SU-DHL-6 (cell line): ENCODE data around the gene SPACA9.

ENCODE experiments used
- H2AFZ ChIP-seq: fragments of 200-600 bp; sonication (generic); 2 replicates; pipeline ENCODE4 v1.6.1; 2014; ENCODE audit warnings: low read depth, mild to moderate bottlenecking, moderate library complexity, mixed read lengths, antibody characterized with exemption, low read length; ENCODE audit not compliant: severe bottlenecking
- H3F3A ChIP-seq: fragments of 200-600 bp; shearing (Covaris generic); 2 replicates; pipeline ENCODE4 v1.6.0; 2016; ENCODE audit warnings: antibody characterized with exemption, mild to moderate bottlenecking; ENCODE audit not compliant: insufficient read depth
- H3K27ac ChIP-seq: fragments of 200-600 bp; sonication (generic); 2 replicates; pipeline ENCODE4 v1.5.1; 2016; ENCODE audit warnings: low read depth, mild to moderate bottlenecking, low read length, moderate library complexity, mixed read lengths
- H3K27me3 ChIP-seq: fragments of 200-600 bp; sonication (generic), shearing (Covaris generic); 2 replicates; pipeline ENCODE4 v1.6.0; 2014; ENCODE audit warnings: mild to moderate bottlenecking, low read length
- H3K36me3 ChIP-seq: fragments of 200-600 bp; sonication (generic); 2 replicates; pipeline ENCODE4 v1.6.1; 2014; ENCODE audit warnings: mild to moderate bottlenecking, low read length, mixed read lengths
- H3K4me2 ChIP-seq: fragments of 300-600, 200-600 bp; shearing (Covaris generic), sonication (generic); 2 replicates; pipeline ENCODE4 v1.6.0; 2014; ENCODE audit warnings: low read length, low read depth, mild to moderate bottlenecking; ENCODE audit not compliant: poor library complexity, severe bottlenecking
- H3K4me3 ChIP-seq: fragments of 200-600 bp; sonication (generic); 2 replicates; pipeline ENCODE4 v1.5.1; 2014; ENCODE audit warnings: antibody characterized with exemption, low read length, mild to moderate bottlenecking, mixed read lengths; ENCODE audit not compliant: insufficient read depth, poor library complexity, severe bottlenecking
- H3K79me2 ChIP-seq: fragments of 200-600 bp; sonication (generic); 2 replicates; pipeline ENCODE4 v1.6.1; 2014; ENCODE audit warnings: mild to moderate bottlenecking, low read length, moderate library complexity; ENCODE audit not compliant: insufficient read depth
- H3K9ac ChIP-seq: fragments of 200-600 bp; sonication (generic); 2 replicates; pipeline ENCODE4 v1.7.0; 2014; ENCODE audit warnings: mild to moderate bottlenecking, low read length
- H3K9me2 ChIP-seq: fragments of 200-600 bp; sonication (generic); replicated peaks from 2 replicates; pipeline ENCODE4 v1.6.1; 2014; ENCODE audit warnings: low read length; ENCODE audit not compliant: insufficient read depth
- H3K9me3 ChIP-seq: fragments of 200-600 bp; sonication (generic); 2 replicates; pipeline ENCODE4 v1.6.1; 2014; ENCODE audit warnings: low read length, mixed read lengths; ENCODE audit not compliant: insufficient read depth
- H4K20me1 ChIP-seq: fragments of 200-600 bp; sonication (generic); 2 replicates; pipeline ENCODE4 v1.6.1; 2014; ENCODE audit warnings: low read depth, mild to moderate bottlenecking, antibody characterized with exemption, low read length, moderate library complexity, mixed read lengths
- EZH2phosphoT487 ChIP-seq: fragments of 200-600 bp; sonication (generic), shearing (Covaris generic); conservative IDR thresholded peaks from 2 replicates; pipeline ENCODE4 v1.6.1; 2018; ENCODE audit warnings: mild to moderate bottlenecking, antibody characterized with exemption, low read length, moderate library complexity, mixed read lengths
- TF ChIP-seq, protein P1 (sequence below): fragments of 200-600 bp; sonication (generic); IDR thresholded peaks from one replicate; pipeline ENCODE4 v1.5.1; 2017; ENCODE audit warnings: antibody characterized with exemption, mild to moderate bottlenecking, low read length, moderate library complexity; ENCODE audit not compliant: insufficient read depth, poor library complexity, severe bottlenecking

SPACA9 gene

DNA sequence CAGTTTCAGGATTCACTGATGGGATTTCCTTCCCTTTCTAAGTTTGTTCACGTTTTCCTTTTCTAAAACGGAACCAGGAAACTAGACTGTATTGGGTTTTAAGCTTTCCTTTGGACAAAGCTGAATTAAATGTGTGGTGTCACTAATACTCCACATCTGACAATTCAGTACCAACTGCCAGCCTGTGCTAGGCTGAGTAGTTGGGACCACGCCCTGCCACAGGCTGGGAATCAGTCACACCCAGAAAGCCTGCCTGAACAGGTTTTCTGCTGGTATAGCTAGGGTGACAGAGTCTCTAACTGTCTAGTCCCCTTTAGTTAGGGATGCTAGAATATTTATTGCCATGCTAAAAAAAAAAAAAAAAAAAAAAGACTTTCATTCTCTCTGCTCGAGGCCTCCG, 15.6 kb downstream of the SPACA9 start:
- Histone ChIP-seq H3K36me3 (no peaks in the 10 kb centered on the region), H2AFZ (no peak overlapping the region), H3K9me3 (no peaks in the 10 kb centered on the region), H3K4me2 (no peak overlapping the region), H3K79me2 (no peaks in the 10 kb centered on the region), H3K27me3 (no peaks in the 10 kb centered on the region), H3K9ac (no peak overlapping the region), H3F3A (no peaks in the 10 kb centered on the region), H3K27ac (no peak overlapping the region), H4K20me1 (no peaks in the 10 kb centered on the region), H3K9me2 (no peaks in the 10 kb centered on the region), H3K4me3 (no peak overlapping the region)
- TF ChIP-seq, protein P1, sequence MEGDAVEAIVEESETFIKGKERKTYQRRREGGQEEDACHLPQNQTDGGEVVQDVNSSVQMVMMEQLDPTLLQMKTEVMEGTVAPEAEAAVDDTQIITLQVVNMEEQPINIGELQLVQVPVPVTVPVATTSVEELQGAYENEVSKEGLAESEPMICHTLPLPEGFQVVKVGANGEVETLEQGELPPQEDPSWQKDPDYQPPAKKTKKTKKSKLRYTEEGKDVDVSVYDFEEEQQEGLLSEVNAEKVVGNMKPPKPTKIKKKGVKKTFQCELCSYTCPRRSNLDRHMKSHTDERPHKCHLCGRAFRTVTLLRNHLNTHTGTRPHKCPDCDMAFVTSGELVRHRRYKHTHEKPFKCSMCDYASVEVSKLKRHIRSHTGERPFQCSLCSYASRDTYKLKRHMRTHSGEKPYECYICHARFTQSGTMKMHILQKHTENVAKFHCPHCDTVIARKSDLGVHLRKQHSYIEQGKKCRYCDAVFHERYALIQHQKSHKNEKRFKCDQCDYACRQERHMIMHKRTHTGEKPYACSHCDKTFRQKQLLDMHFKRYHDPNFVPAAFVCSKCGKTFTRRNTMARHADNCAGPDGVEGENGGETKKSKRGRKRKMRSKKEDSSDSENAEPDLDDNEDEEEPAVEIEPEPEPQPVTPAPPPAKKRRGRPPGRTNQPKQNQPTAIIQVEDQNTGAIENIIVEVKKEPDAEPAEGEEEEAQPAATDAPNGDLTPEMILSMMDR = no peak
- TF ChIP-seq EZH2phosphoT487 = no peak

DNA sequence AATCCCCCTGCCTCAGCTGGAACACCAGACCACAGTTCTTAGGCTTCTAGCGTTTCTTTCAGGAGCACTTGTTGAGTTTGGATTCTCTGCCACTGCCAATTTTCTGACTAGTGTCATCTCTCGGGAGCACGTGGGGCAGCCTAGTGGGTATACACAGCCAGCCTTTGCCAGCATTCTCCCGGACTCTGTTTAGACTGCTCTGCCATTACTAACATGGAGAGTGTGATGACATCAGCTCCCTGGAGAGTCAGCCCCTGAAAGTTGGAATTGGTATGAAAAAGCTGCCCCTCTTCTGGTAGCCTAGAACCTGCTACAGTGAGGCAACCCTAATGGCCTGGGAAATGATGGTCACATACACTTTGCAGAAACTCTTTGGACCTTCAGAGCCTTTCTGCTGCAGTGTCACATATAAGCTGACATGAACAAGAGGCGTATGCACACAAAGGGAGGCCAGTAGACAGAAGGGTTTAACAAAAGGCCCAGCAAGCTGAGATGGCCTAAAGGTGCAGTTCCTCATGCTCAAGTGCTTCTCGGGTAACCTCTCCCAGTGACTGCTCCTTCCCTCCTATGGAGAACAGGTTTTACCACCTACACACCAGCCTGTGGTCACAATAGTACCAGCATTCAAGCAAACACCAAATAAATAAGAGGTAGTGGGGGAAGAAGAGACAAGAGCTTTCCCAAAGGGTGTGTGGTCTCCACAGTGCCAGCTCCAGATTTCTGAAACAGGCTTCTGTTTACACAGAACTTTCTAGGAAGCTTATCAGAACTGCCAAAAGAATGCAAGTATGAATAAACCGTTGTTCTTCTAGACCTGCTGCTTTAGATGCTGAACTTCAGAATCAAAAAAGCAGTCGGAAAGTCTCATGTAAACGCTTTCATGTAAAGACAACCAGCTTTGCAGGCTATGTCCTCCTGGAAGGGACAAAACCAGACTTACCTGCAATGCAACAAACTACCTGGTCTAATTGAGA, 16.5 kb downstream of the SPACA9 start:
- H3K4me2 ChIP-seq = no peak overlapping the region
- no peak overlapping the region for H3K27ac ChIP-seq
- no peaks in the 10 kb centered on the region for H3F3A ChIP-seq
- no peaks in the 10 kb centered on the region for H3K9me2 ChIP-seq
- no peaks in the 10 kb centered on the region for H3K27me3 ChIP-seq
- no peaks in the 10 kb centered on the region for H4K20me1 ChIP-seq
- H3K9ac ChIP-seq = no peak overlapping the region
- no peaks in the 10 kb centered on the region for H3K36me3 ChIP-seq
- TF ChIP-seq, protein P1 = no peak
- no peak overlapping the region for H3K4me3 ChIP-seq
- no peak overlapping the region for H2AFZ ChIP-seq
- H3K9me3 ChIP-seq = no peaks in the 10 kb centered on the region
- H3K79me2 ChIP-seq = no peaks in the 10 kb centered on the region

DNA sequence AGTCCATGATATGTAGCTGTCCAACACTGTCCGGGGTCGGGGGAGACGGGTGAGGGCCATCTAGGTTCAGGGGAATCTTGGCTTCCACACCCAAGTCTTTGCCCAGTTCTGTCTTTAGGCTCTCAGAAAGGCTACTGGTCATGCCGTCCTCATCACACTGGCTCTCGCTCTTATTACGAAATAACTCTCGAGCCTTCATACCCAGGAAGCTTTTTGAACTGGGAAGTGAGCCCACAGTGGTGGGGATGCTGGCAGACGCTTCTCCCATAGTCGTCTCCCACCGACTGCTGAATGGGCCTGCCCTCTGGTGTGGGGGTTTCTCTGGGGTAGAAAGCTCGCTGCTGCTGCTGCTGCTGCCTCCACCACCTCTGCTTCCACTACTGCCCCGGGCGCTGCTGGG, 17.6 kb downstream of the SPACA9 start:
- Histone ChIP-seq H3K4me2 (no peak overlapping the region), H2AFZ (no peak overlapping the region), H4K20me1 (no peaks in the 10 kb centered on the region), H3K9me3 (no peaks in the 10 kb centered on the region), H3K9me2 (no peaks in the 10 kb centered on the region), H3K9ac (no peak overlapping the region), H3K27ac (no peak overlapping the region), H3F3A (no peaks in the 10 kb centered on the region), H3K36me3 (no peaks in the 10 kb centered on the region), H3K4me3 (no peak overlapping the region), H3K79me2 (no peaks in the 10 kb centered on the region), H3K27me3 (no peaks in the 10 kb centered on the region)
- TF ChIP-seq EZH2phosphoT487 = no peak
- TF ChIP-seq, protein P1 = no peak
